Ectodermal cell (in vitro differentiated cells): ENCODE results near the gene TUBB6.

Experiments
- H3K27ac ChIP-seq: 2 replicates; pipeline ENCODE4 v1.7.0; 2013; ENCODE audit warnings: mild to moderate bottlenecking, low read depth, low read length; ENCODE audit not compliant: insufficient read depth, poor library complexity, severe bottlenecking
- H3K27me3 ChIP-seq: 2 replicates; pipeline ENCODE4 v1.7.0; 2013; ENCODE audit warnings: mild to moderate bottlenecking, low read length; ENCODE audit not compliant: insufficient read depth, control insufficient read depth, poor library complexity, severe bottlenecking
- H3K36me3 ChIP-seq: one replicate; pipeline ENCODE4 v1.7.0; 2013; ENCODE audit warnings: low read length; ENCODE audit not compliant: control insufficient read depth, insufficient read depth
- H3K4me1 ChIP-seq: one replicate; pipeline ENCODE4 v1.7.0; 2013; ENCODE audit warnings: low read length; ENCODE audit not compliant: control insufficient read depth, insufficient read depth
- H3K4me3 ChIP-seq: 2 replicates; pipeline ENCODE4 v1.7.0; 2013; ENCODE audit warnings: low read depth, low read length, control low read depth; ENCODE audit not compliant: insufficient read depth
- H3K9me3 ChIP-seq: 2 replicates; pipeline ENCODE4 v1.7.0; 2013; ENCODE audit warnings: mild to moderate bottlenecking, low read length, moderate library complexity; ENCODE audit not compliant: control insufficient read depth
- WGBS, 2 experiments: methylation state at CpG; one replicate each; pipeline ENCODE4 v1.1.7; 2013; ENCODE audit warnings: missing lambda C conversion rate in 2 of 2; 5-methylcytosine and 5-hydroxymethylcytosine counted together

Gene TUBB6

DNA sequence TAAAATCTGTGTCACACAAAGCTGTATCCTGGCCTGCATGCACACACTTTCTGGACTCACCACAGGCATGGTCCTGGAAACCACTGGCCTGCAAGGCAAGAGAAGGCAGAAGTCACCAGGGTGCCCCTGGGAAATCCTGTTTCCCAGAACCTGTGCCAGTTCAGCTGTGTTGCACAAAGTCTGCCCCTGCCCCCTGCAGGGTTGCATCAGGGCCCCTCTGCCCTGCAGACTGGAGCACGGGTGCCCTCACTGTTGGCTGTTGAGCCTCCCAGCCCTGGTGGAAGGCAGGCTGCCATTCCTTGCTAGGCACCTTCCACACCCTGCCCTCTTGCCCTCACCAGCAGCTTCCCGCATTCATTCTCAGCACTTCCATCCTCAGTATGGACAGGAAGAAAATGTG, 18.0 kb upstream of the TUBB6 start:
- no peak overlapping the region for H3K4me3 ChIP-seq
- H3K4me1 ChIP-seq = peaks cover 7% of the 10 kb centered on the region
- 94 to 98% methylated on average over 2 of the region's 2 CpGs for WGBS, 2 experiments
- no peak overlapping the region for H3K27ac ChIP-seq
- no peaks in the 10 kb centered on the region for H3K36me3 ChIP-seq
- H3K27me3 ChIP-seq = peaks cover 38% of the 10 kb centered on the region
- H3K9me3 ChIP-seq = no peaks in the 10 kb centered on the region

DNA sequence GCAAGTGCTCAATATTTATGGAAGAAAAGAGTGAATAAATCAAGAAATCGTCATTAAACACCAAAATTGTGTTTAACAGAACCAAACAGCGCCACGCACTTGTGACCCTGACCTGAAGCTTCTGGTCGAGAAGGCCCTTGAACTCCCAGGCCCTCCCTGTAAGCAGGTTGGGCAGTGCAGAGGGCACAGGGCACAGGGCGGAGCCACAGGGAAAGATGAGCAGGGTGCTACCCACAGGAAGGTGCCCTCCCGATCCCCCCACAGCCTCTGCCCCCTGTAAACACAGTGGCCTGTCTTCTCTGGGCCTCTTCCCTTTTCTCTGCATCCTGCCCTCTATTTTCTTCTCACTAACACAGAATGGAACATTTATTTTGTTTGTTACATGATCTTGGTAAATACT, 16.9 kb upstream of the TUBB6 start:
- Histone ChIP-seq H3K4me1 (peaks cover 7% of the 10 kb centered on the region), H3K27ac (no peak overlapping the region), H3K36me3 (no peaks in the 10 kb centered on the region), H3K27me3 (peaks cover 38% of the 10 kb centered on the region), H3K9me3 (no peaks in the 10 kb centered on the region), H3K4me3 (no peak overlapping the region)
- WGBS, 2 experiments = 89 to 92% methylated on average over 6 of the region's 6 CpGs

DNA sequence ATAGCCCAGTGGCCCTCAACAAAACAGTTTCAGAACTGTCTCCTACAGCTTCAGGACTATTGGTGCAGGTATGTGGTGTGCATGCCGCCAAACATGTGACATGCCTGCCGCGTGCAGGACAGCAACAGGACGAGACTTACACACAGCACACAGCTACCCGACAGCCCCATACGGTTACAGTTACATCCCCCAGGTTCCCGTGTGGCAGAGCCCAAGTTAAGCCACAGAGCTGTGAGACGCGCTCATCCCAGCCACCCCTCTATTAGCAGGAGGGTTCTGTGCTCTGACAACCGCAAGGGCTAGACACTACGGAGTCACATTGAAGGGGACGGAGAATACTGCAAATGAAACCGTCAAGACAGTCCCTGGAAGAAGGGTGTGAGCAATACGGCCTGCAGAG, 16.4 kb upstream of the TUBB6 start:
- no peaks in the 10 kb centered on the region for H3K9me3 ChIP-seq
- peaks cover 34% of the 10 kb centered on the region for H3K27me3 ChIP-seq
- 91% methylated on average over 14 of the region's 14 CpGs for WGBS, 2 experiments
- no peak overlapping the region for H3K4me3 ChIP-seq
- H3K27ac ChIP-seq = no peak overlapping the region
- H3K4me1 ChIP-seq = peaks cover 7% of the 10 kb centered on the region
- H3K36me3 ChIP-seq = no peaks in the 10 kb centered on the region

DNA sequence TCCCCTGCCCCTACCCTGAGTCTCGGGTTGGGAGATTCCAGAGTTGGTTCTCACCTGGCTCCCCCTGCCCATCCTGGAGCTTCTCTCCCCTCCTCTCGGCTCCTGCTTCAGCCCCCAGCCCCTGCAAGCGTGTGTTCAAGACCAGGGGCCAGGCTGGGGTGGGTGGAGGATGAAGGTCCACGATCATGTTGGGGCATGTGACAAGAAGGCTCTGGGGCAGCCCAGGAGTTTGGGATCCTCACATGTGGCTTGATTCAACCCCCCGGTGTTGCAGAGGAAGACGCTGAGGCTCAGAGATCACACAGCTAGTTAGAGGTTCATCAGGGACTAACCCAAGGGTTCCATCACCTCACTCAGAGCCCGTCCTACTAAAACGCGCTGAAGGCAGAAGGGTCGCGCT, 14.2 kb upstream of the TUBB6 start:
- 80 to 83% methylated on average over 11 of the region's 11 CpGs for WGBS, 2 experiments
- Histone ChIP-seq H3K4me3 (no peak overlapping the region), H3K4me1 (peaks cover 1% of the 10 kb centered on the region), H3K27me3 (peaks cover 12% of the 10 kb centered on the region), H3K27ac (no peak overlapping the region), H3K36me3 (no peaks in the 10 kb centered on the region), H3K9me3 (no peaks in the 10 kb centered on the region)

DNA sequence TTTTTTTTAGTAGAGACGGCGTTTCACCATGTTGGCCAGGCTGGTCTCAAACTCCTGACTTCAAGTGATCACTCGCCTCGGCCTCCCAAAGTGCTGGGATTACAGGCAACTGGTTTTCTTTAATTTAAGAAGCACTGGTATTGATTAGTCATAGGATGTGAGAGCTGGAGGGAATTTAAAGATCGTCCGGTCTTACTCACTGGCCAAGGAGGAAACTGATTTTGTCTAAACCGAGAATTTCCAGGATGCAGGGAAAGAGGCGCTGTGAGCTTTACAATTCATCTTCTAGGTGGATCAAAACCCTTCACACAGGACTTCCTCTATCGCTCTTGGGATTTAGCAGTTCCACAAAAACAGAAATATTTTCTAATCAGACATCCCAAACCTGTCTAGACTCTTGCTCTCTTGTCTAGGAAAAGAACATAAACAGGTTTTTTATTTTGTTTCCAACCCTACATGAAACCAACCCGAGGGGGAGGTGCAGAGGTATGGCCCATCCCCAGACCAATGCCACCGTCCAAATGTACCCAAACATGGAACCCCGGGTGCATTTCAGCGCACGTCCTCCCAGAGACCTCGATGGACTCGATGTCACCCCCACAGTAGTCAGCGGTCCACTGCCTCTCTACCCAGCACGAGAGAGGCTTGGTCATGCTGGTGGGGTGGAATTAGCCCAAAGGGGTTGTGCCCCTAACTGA, 12.5 kb upstream of the TUBB6 start:
- Histone ChIP-seq H3K9me3 (no peaks in the 10 kb centered on the region), H3K4me3 (no peak overlapping the region), H3K4me1 (no peaks in the 10 kb centered on the region), H3K36me3 (no peaks in the 10 kb centered on the region), H3K27me3 (no peaks in the 10 kb centered on the region), H3K27ac (no peak overlapping the region)
- WGBS, 2 experiments = 96% methylated on average over 18 of the region's 18 CpGs

DNA sequence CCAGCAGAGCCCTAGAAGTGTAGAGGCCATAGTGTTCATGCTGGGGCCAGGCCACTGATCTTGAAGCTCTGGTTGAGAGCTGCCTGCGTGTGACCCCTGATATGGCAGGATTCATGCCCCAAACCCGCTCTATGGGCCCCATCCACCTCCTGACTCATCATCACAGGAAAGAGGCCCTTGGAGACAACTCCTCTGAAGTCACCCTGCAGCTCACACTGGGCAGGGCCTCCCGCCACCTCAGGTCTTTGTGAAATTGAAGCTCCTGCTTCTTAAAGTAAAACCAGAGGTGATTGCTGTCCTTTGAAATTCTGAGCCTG, 12.0 kb upstream of the TUBB6 start:
- WGBS, 2 experiments = 89 to 92% methylated on average over 3 of the region's 3 CpGs
- Histone ChIP-seq H3K9me3 (no peaks in the 10 kb centered on the region), H3K4me1 (no peaks in the 10 kb centered on the region), H3K27me3 (no peaks in the 10 kb centered on the region), H3K27ac (no peak overlapping the region), H3K4me3 (no peak overlapping the region), H3K36me3 (no peaks in the 10 kb centered on the region)

DNA sequence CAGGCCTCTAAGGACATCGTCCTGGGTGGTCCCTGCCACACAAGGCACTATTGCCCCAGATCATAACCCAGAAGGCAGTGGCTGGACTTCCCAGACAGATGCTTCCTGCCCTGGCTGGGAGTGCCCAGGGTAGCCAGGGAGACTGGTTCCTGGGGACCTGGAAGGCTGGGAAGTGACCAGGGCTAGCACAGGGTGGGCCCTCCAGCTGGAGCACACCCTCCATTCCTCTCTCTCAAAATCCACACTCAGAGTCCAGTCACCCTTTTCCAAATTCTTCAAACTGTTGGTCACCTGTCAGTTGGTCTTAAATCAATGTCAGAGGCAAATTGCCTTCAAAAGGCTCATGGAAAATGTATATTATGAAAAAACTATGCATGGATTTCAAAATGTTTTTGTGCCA, 11.6 kb upstream of the TUBB6 start:
- H3K4me1 ChIP-seq = no peaks in the 10 kb centered on the region
- H3K9me3 ChIP-seq = no peaks in the 10 kb centered on the region
- no peaks in the 10 kb centered on the region for H3K36me3 ChIP-seq
- WGBS, 2 experiments = 88 to 90% methylated on average over 1 of the region's 1 CpG
- H3K4me3 ChIP-seq = no peak overlapping the region
- H3K27ac ChIP-seq = no peak overlapping the region
- no peaks in the 10 kb centered on the region for H3K27me3 ChIP-seq

DNA sequence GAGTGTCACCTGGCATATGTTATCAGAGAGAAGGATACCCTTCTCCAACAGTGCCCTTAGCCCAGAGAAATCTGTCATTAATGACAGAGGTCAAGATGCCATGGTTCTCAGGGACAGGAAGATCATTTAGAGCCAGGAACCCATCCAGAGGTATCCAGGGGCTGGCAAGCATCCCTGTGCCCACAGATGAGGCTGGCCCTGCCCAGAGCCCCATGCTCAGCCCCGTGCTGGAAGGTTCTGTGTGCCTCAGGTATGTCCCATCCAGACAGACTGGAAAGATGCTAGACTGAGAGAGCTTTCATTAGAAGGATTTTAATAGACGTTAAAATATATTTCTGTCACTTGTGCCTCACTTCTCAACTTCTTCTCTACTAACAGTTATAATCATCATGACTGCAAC, 8.2 kb upstream of the TUBB6 start:
- Histone ChIP-seq H3K36me3 (no peaks in the 10 kb centered on the region), H3K27ac (no peak overlapping the region), H3K9me3 (no peaks in the 10 kb centered on the region), H3K27me3 (no peaks in the 10 kb centered on the region), H3K4me3 (no peak overlapping the region), H3K4me1 (no peaks in the 10 kb centered on the region)
- 88 to 90% methylated on average over 2 of the region's 2 CpGs for WGBS, 2 experiments

DNA sequence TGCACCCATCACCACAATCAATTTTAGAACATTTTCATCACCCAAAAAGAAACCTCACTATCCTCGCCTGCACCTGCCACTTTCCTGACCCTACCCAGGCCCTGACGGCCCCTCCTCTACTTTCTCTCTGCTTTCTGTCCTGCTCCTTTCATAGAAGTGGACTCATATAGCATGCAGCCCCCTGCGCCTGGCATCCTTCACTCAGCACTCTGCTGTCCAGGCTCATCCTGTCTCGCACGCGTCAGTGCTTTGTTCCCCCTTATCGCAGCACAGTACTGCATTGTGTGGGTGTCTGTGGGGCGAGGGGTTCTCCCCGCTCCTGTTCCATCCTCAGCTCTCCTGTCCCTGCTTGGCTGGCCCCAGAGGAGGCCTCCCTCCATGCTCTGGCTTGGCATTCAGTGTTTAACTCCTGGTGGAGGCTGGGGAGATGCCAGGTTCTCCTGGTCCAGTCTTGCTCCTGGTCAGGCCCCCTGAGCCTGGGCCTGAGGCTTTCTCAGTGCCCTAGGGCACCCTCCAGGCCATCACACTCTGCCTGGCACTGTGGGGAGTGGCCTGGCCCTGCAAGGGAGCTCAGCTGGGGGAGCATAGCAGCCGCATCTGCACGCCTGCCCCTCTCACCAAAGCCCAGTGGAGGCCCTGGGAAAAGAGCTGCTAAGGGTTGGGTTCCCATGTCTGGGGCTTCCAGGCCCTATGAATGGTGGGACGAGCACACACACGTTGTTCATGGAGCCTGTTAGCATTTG, 6.6 kb upstream of the TUBB6 start:
- WGBS, 2 experiments = 89 to 90% methylated on average over 13 of the region's 13 CpGs
- Histone ChIP-seq H3K36me3 (no peaks in the 10 kb centered on the region), H3K4me3 (no peak overlapping the region), H3K27ac (no peak overlapping the region), H3K27me3 (peaks cover 10% of the 10 kb centered on the region), H3K4me1 (peaks cover 3% of the 10 kb centered on the region), H3K9me3 (no peaks in the 10 kb centered on the region)

DNA sequence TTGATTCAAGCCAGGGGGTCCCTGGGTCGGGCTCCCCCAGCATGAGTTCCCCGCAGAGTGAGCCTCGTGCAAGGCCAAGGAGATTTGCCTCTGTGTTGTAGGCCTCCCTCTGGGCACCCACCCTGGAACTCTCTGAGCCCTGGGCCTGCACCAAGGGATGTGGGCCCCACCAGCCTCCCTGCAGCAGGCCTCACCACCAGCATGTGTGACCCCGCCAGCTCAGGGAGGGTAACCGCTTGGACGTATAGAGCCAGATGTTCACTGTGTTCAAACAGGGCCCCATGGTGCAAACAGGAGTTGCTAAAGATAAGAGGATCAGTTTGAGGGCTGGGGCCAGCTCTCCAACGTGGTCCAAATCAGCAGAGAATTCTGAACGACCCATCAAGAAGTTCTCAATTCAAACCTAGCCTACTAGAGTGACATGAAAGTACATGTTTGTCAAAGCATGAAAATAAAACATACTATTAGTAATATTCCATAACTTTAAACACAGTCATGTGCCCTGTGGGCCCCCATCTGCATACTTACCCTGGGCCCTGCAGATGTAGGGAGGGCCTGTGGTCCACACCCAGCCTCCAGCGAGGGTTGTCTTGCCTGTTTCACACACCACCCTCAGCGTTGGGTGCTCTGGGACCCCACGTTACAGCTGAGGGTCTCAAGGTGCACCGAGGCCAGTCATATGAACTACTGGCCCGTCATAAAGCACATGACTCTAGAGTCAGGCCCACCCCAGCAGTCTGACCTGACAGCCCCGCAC, 5.5 kb upstream of the TUBB6 start:
- Histone ChIP-seq H3K27me3 (peaks cover 21% of the 10 kb centered on the region), H3K4me3 (no peak overlapping the region), H3K9me3 (no peaks in the 10 kb centered on the region), H3K27ac (no peak overlapping the region), H3K4me1 (peaks cover 7% of the 10 kb centered on the region), H3K36me3 (no peaks in the 10 kb centered on the region)
- 91 to 92% methylated on average over 14 of the region's 14 CpGs for WGBS, 2 experiments
